RCC 7860 (cell line): ENCODE results near the gene MRPL37.
A peak's percentile ranks its signal among the peaks of the same experiment; 100 is the strongest.
"Not testable (repeated sequence)": the region's sequence is repeated elsewhere in the genome, so short reads cannot be mapped to it uniquely, and the experiment has no call there.

Experiments used
- DNase-seq: peaks from one replicate; pipeline ENCODE4 v3.0.0-alpha.2; 2015; ENCODE audit warnings: low spot score
- FAIRE-seq: peaks from 2 replicates; lab custom pipeline; 2012; peaks lifted over from hg19 to GRCh38; lab: Jason Lieb, UNC

Gene MRPL37

GRCh38 chr1:54199765-54200518 lies at the start of gene MRPL37, which contains the start of gene CYB5RL:
TSS of gene MRPL37 (plus strand) at chr1:54200167. CDS start at chr1:54200244, 77 bp downstream.
TSS of gene CYB5RL (minus strand) at chr1:54200030. CDS start at chr1:54195616, 4,414 bp downstream.
- FAIRE-seq (peak; percentile 89), DNase-seq (peak; percentile 95)

GRCh38 chr1:54151013-54151412 lies 49.0 kb upstream of the MRPL37 start:
- DNase-seq: no peak
- no peak for FAIRE-seq

- FAIRE-seq: no peak
- DNase-seq: no peak
Observed at GRCh38 chr1:54152696-54153095, 47.3 kb upstream of the MRPL37 start, which contains the start of gene CDCP2. TSS of gene CDCP2 (minus strand) at chr1:54153000. CDS start at chr1:54152922, 78 bp downstream.

GRCh38 chr1:54153535-54154439 lies 46.2 kb upstream of the MRPL37 start:
- FAIRE-seq (no peak), DNase-seq (peak; percentile 14)

GRCh38 chr1:54156201-54156600 lies 43.8 kb upstream of the MRPL37 start:
- DNase-seq: no peak
- FAIRE-seq: no peak

- no peak for FAIRE-seq
- no peak for DNase-seq
Observed at GRCh38 chr1:54156986-54157385, 43.0 kb upstream of the MRPL37 start.

GRCh38 chr1:54157401-54157800 lies 42.6 kb upstream of the MRPL37 start:
- FAIRE-seq: no peak

GRCh38 chr1:54158071-54158470 lies 41.9 kb upstream of the MRPL37 start:
- FAIRE-seq (peak; percentile 88), DNase-seq (peak; percentile 81)

More at GRCh38 chr1:54157401-54157800, 42.6 kb upstream of the MRPL37 start:
- no peak for DNase-seq

- FAIRE-seq (no peak), DNase-seq (no peak)
Observed at GRCh38 chr1:54159733-54160316, 40.1 kb upstream of the MRPL37 start.

GRCh38 chr1:54160351-54160750 lies 39.6 kb upstream of the MRPL37 start:
- DNase-seq: no peak
- FAIRE-seq: no peak

GRCh38 chr1:54161495-54162168 lies 38.3 kb upstream of the MRPL37 start:
- no peak for FAIRE-seq
- no peak for DNase-seq

GRCh38 chr1:54163051-54163450 lies 36.9 kb upstream of the MRPL37 start:
- DNase-seq (no peak), FAIRE-seq (no peak)

GRCh38 chr1:54163573-54163972 lies 36.4 kb upstream of the MRPL37 start:
- FAIRE-seq: no peak
- DNase-seq: no peak

- DNase-seq (no peak), FAIRE-seq (no peak)
Observed at GRCh38 chr1:54165146-54165545, 34.8 kb upstream of the MRPL37 start.

- not testable (repeated sequence) for FAIRE-seq, DNase-seq
Observed at GRCh38 chr1:54166357-54166756, 33.6 kb upstream of the MRPL37 start.

- peak; percentile 84 for FAIRE-seq
- DNase-seq: peak; percentile 60
Observed at GRCh38 chr1:54167422-54168139, 32.4 kb upstream of the MRPL37 start.

GRCh38 chr1:54168206-54168965 lies 31.6 kb upstream of the MRPL37 start:
- DNase-seq: no peak
- no peak for FAIRE-seq

GRCh38 chr1:54169068-54169467 lies 30.9 kb upstream of the MRPL37 start:
- no peak for FAIRE-seq
- DNase-seq: no peak

GRCh38 chr1:54171016-54171415 lies 29.0 kb upstream of the MRPL37 start:
- DNase-seq (no peak), FAIRE-seq (no peak)
